ENCODE results near the gene HERC4.

Gene HERC4

GRCh38 chr10:67875340-67876238 lies 199.5 kb downstream of the HERC4 start:
- no peak for TF ChIP-seq CTCF (IDR thresholded peaks at IDR 0.05; ENCODE audit: low read depth, low read length, missing control alignments)
- DNase-seq (ENCODE audit: low read depth) = no peak
- H3K4me3 ChIP-seq (ENCODE audit: low read depth, low read length) = no peak overlapping the region
- in situ Hi-C loops (cut with HindIII; ENCODE audit: low sequenced_read_pairs) = loop anchor here (25.0 kb wide), 1 partner anchor 187 kb away; no protein-coding TSS in a partner anchor

Data from astrocyte of the cerebellum (primary cell).